ENCODE results near the gene MN1. TPM values are rescaled to one million over a fixed set of nuclear protein-coding genes. Genes with fewer than 3 reads are reported as not detected.

Gene MN1
- polyA plus RNA-seq, 3 donors = 0.06 to 0.38 (median 0.29) TPM

DNA sequence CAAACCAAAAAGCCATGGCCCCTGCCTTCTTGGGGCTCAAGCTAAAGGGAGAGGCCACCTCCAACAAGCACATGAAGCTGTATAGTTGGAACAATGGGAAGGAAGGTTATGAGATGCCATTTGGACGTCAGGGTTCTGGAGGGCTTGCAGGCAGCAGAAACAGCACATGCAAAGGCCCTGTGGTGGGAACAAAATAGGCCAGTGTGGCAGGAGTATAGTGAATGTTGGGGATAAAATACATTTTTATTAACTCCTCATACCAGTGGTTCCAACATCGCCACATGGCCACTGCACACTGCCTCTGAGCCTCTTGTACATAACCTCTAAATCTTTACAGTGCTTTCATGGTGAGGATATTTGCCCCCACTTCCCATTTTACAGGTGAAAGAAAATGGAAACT lies 32.2 kb upstream of the MN1 start:
- no peak overlapping the region for H3K4me3 Mint-ChIP-seq

GRCh38 chr22:27832606-27833005 lies 31.1 kb upstream of the MN1 start:
- no peak overlapping the region for H3K27ac Mint-ChIP-seq
- H3K4me1 Mint-ChIP-seq = no peaks in the 10 kb centered on the region
- TF ChIP-seq, protein P1, sequence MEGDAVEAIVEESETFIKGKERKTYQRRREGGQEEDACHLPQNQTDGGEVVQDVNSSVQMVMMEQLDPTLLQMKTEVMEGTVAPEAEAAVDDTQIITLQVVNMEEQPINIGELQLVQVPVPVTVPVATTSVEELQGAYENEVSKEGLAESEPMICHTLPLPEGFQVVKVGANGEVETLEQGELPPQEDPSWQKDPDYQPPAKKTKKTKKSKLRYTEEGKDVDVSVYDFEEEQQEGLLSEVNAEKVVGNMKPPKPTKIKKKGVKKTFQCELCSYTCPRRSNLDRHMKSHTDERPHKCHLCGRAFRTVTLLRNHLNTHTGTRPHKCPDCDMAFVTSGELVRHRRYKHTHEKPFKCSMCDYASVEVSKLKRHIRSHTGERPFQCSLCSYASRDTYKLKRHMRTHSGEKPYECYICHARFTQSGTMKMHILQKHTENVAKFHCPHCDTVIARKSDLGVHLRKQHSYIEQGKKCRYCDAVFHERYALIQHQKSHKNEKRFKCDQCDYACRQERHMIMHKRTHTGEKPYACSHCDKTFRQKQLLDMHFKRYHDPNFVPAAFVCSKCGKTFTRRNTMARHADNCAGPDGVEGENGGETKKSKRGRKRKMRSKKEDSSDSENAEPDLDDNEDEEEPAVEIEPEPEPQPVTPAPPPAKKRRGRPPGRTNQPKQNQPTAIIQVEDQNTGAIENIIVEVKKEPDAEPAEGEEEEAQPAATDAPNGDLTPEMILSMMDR (IDR thresholded peaks at IDR 0.05) = no peak
- WGBS (ENCODE audit: insufficient coverage) = 100% methylated on average over 5 of the region's 7 CpGs
- H3K27me3 Mint-ChIP-seq (ENCODE audit: low read depth in 3 of 3) = peaks cover 0 to 5% (median 2%) of the 10 kb centered on the region in 3 donors
- no peak for DNase-seq
- no peak overlapping the region for H3K4me2 ChIP-seq (replicated peaks; ENCODE audit: extremely low read depth, low read length, poor library complexity, severe bottlenecking)
- H3K36me3 Mint-ChIP-seq = no peaks in the 10 kb centered on the region
- no peak overlapping the region for H3K4me3 ChIP-seq (replicated peaks in 1 of 3; ENCODE audit: low read depth in 2 of 3, low read length in 3 of 3)
- intact Hi-C loops (cut with micrococcal nuclease) = no loop called here
- no peaks in the 10 kb centered on the region for H3K4me1 ChIP-seq (ENCODE audit: control insufficient read depth in 1 of 2, insufficient read depth in 2 of 2, low read length in 2 of 2)
- H3K9me3 ChIP-seq (replicated peaks in 1 of 2; ENCODE audit: control insufficient read depth in 1 of 2, insufficient read depth in 1 of 2, low read length in 2 of 2) = no peaks in the 10 kb centered on the region
- H3K4me3 Mint-ChIP-seq = no peak overlapping the region
- H3K9me3 Mint-ChIP-seq = peaks cover 0 to 4% (median 3%) of the 10 kb centered on the region in 7 donors
- no peaks in the 10 kb centered on the region for H3K36me3 ChIP-seq (replicated peaks in 1 of 2; ENCODE audit: control insufficient read depth in 1 of 2, insufficient read depth in 2 of 2, low read length in 2 of 2)
- H2AFZ ChIP-seq (ENCODE audit: insufficient read depth, low read depth, low read length, poor library complexity, severe bottlenecking) = no peak overlapping the region
- no peaks in the 10 kb centered on the region for H3K27me3 ChIP-seq (ENCODE audit: control insufficient read depth in 2 of 2, insufficient read depth in 2 of 2, low read length in 2 of 2)
- no peaks in the 10 kb centered on the region for H4K20me1 ChIP-seq (ENCODE audit: insufficient read depth, low read length)
- H3K79me2 ChIP-seq (ENCODE audit: insufficient read depth, low read length) = no peaks in the 10 kb centered on the region
- no peak overlapping the region for H3K27ac ChIP-seq (ENCODE audit: low read depth in 1 of 2, low read length in 2 of 2)
- H3K9ac ChIP-seq (ENCODE audit: insufficient read depth, low read length, poor library complexity, severe bottlenecking) = no peak overlapping the region

More for the DNA sequence above, 32.2 kb upstream of the MN1 start:
- H3K27ac Mint-ChIP-seq = no peak overlapping the region
- Histone ChIP-seq H3K27me3 (ENCODE audit: control insufficient read depth in 2 of 2, insufficient read depth in 2 of 2, low read length in 2 of 2) (no peaks in the 10 kb centered on the region), H3K9me3 (replicated peaks in 1 of 2; ENCODE audit: control insufficient read depth in 1 of 2, insufficient read depth in 1 of 2, low read length in 2 of 2) (peaks cover 0 to 3% of the 10 kb centered on the region in 2 donors), H2AFZ (ENCODE audit: insufficient read depth, low read depth, low read length, poor library complexity, severe bottlenecking) (no peak overlapping the region), H4K20me1 (ENCODE audit: insufficient read depth, low read length) (no peaks in the 10 kb centered on the region), H3K79me2 (ENCODE audit: insufficient read depth, low read length) (no peaks in the 10 kb centered on the region), H3K9ac (ENCODE audit: insufficient read depth, low read length, poor library complexity, severe bottlenecking) (no peak overlapping the region), H3K4me3 (replicated peaks in 1 of 3; ENCODE audit: low read depth in 2 of 3, low read length in 3 of 3) (no peak overlapping the region), H3K4me1 (ENCODE audit: control insufficient read depth in 1 of 2, insufficient read depth in 2 of 2, low read length in 2 of 2) (no peaks in the 10 kb centered on the region), H3K4me2 (replicated peaks; ENCODE audit: extremely low read depth, low read length, poor library complexity, severe bottlenecking) (no peak overlapping the region), H3K27ac (ENCODE audit: low read depth in 1 of 2, low read length in 2 of 2) (no peak overlapping the region), H3K36me3 (replicated peaks in 1 of 2; ENCODE audit: control insufficient read depth in 1 of 2, insufficient read depth in 2 of 2, low read length in 2 of 2) (no peaks in the 10 kb centered on the region)
- TF ChIP-seq, protein P1 (IDR thresholded peaks at IDR 0.05) = no peak
- peaks cover 0 to 5% (median 2%) of the 10 kb centered on the region in 3 donors for H3K27me3 Mint-ChIP-seq (ENCODE audit: low read depth in 3 of 3)
- DNase-seq = no peak
- H3K36me3 Mint-ChIP-seq = no peaks in the 10 kb centered on the region
- no peaks in the 10 kb centered on the region for H3K4me1 Mint-ChIP-seq
- no CpG with 5 or more reads among the region's 2 CpGs for WGBS (ENCODE audit: insufficient coverage)
- intact Hi-C loops (cut with micrococcal nuclease) = no loop called here
- H3K9me3 Mint-ChIP-seq = peaks cover 2 to 9% (median 4%) of the 10 kb centered on the region in 7 donors

Measured in CD14-positive monocyte (primary cell).